Smooth muscle cell (in vitro differentiated cells): ENCODE measurements around the gene MAML3. TPM values are rescaled to one million over a fixed set of nuclear protein-coding genes. Genes with fewer than 3 reads are reported as not detected.

Source experiments
- polyA plus RNA-seq: library from polyadenylated mRNA; unstranded; fragments of >200 nt; fragmentation: Nextera tagmentation; extraction: Ambion mirVana; gene quantifications from 2 replicates; pipeline ENCODE4 v1.2.1, GENCODE V29; 2016
- total RNA-seq: library from RNA; depleted of rRNA; stranded (reverse); fragments of >200 nt; gene quantifications from 2 replicates; pipeline ENCODE4 v1.2.3, GENCODE V29; 2014

MAML3 gene
- total and polyA plus RNA-seq, 2 experiments from 2014 or later = 4.9 to 12.6 TPM

Other genes with a start within 250 kb of the MAML3 start
- 144 and 159 TPM in 2 replicates for gene SCOC, start 219.5 kb upstream of the MAML3 start, total RNA-seq
- 76.8 and 86.7 TPM in 2 replicates for gene SCOC, start 219.5 kb upstream of the MAML3 start, polyA plus RNA-seq